Mesendoderm (in vitro differentiated cells): ENCODE results near the gene PEX10.

ENCODE experiments used
- DNase-seq: peaks from one replicate; pipeline ENCODE4 v3.0.0; 2013
- H2AK5ac ChIP-seq: 2 replicates; pipeline ENCODE4 v1.6.1; 2013; ENCODE audit warnings: low read length, inconsistent platforms
- H2BK120ac ChIP-seq: 2 replicates; pipeline ENCODE4 v1.6.1; 2013; ENCODE audit warnings: low read depth, mild to moderate bottlenecking, low read length, moderate library complexity, mixed read lengths
- H2BK15ac ChIP-seq: replicated peaks from 2 replicates; pipeline ENCODE4 v1.6.1; 2013; ENCODE audit warnings: low read depth, mild to moderate bottlenecking, moderate library complexity
- H2BK5ac ChIP-seq: 2 replicates; pipeline ENCODE4 v1.6.1; 2013; ENCODE audit warnings: low read length, inconsistent platforms
- H3K18ac ChIP-seq: 2 replicates; pipeline ENCODE4 v1.6.1; 2013; ENCODE audit warnings: mild to moderate bottlenecking, low read length, mixed read lengths
- H3K23ac ChIP-seq: one replicate; pipeline ENCODE4 v1.6.1; 2013; ENCODE audit warnings: low read length
- H3K27ac ChIP-seq: 2 replicates; pipeline ENCODE4 v1.5.1; 2013; ENCODE audit warnings: low read depth, mild to moderate bottlenecking, inconsistent platforms, low read length, moderate library complexity
- H3K27me3 ChIP-seq: 2 replicates; pipeline ENCODE4 v1.6.1; 2013; ENCODE audit warnings: low read length, control low read depth, mild to moderate bottlenecking, inconsistent platforms; ENCODE audit not compliant: insufficient read depth, poor library complexity
- H3K36me3 ChIP-seq: 2 replicates; pipeline ENCODE4 v1.6.1; 2013; ENCODE audit warnings: low read length, inconsistent platforms; ENCODE audit not compliant: control insufficient read depth, insufficient read depth
- H3K4ac ChIP-seq: one replicate; pipeline ENCODE4 v1.6.1; 2013; ENCODE audit warnings: low read depth, mild to moderate bottlenecking, low read length, moderate library complexity
- H3K4me1 ChIP-seq: 2 replicates; pipeline ENCODE4 v1.6.1; 2013; ENCODE audit warnings: low read depth, low read length, inconsistent platforms; ENCODE audit not compliant: control insufficient read depth
- H3K4me2 ChIP-seq: 2 replicates; pipeline ENCODE4 v1.6.1; 2013; ENCODE audit warnings: low read length
- H3K4me3 ChIP-seq: 2 replicates; pipeline ENCODE4 v1.5.1; 2013; ENCODE audit warnings: mild to moderate bottlenecking, low read length
- H3K56ac ChIP-seq: one replicate; pipeline ENCODE4 v1.6.1; 2013; ENCODE audit warnings: low read length
- H3K79me1 ChIP-seq: 2 replicates; pipeline ENCODE4 v1.6.1; 2013; ENCODE audit warnings: low read length, inconsistent platforms
- H3K79me2 ChIP-seq: 2 replicates; pipeline ENCODE4 v1.6.1; 2013; ENCODE audit warnings: mild to moderate bottlenecking, low read length; ENCODE audit not compliant: control insufficient read depth, insufficient read depth
- H3K9ac ChIP-seq: 2 replicates; pipeline ENCODE4 v1.6.1; 2013; ENCODE audit warnings: low read length, inconsistent platforms
- H4K5ac ChIP-seq: one replicate; pipeline ENCODE4 v1.6.1; 2013; ENCODE audit warnings: low read length
- H4K8ac ChIP-seq: one replicate; pipeline ENCODE4 v1.6.1; 2013; ENCODE audit warnings: low read depth, mild to moderate bottlenecking, control low read depth, low read length, moderate library complexity
- WGBS: extraction: QIAGEN DNeasy Blood & Tissue Kit; methylation state at CpG from one replicate; pipeline ENCODE4 v1.1.7; 2013; ENCODE audit warnings: low lambda C conversion rate, missing lambda C conversion rate; ENCODE audit not compliant: insufficient coverage; ENCODE audit errors: extremely low coverage; 5-methylcytosine and 5-hydroxymethylcytosine counted together

The PEX10 gene

GRCh38 chr1:2414297-2414958 lies 2.1 kb upstream of the PEX10 start:
- H3K27me3 ChIP-seq: no peaks in the 10 kb centered on the region
- H2BK15ac ChIP-seq: no peak overlapping the region
- H3K27ac ChIP-seq: no peak overlapping the region
- no peak overlapping the region for H2BK5ac ChIP-seq
- H3K79me1 ChIP-seq: peaks cover 5% of the 10 kb centered on the region
- H3K56ac ChIP-seq: peak overlapping the region; percentile 95
- DNase-seq: peak; percentile 65
- H3K4me1 ChIP-seq: peaks cover 3% of the 10 kb centered on the region
- H3K4me2 ChIP-seq: peak overlapping the region; percentile 94
- no peak overlapping the region for H2AK5ac ChIP-seq
- peak overlapping the region; percentile 90 for H3K9ac ChIP-seq
- no peak overlapping the region for H4K8ac ChIP-seq
- H3K79me2 ChIP-seq: peaks cover 5% of the 10 kb centered on the region
- WGBS: no CpG with 5 or more reads among the region's 25 CpGs
- H3K4ac ChIP-seq: no peak overlapping the region
- no peak overlapping the region for H3K18ac ChIP-seq
- no peaks in the 10 kb centered on the region for H3K36me3 ChIP-seq
- no peak overlapping the region for H3K23ac ChIP-seq
- H2BK120ac ChIP-seq: no peak overlapping the region
- H4K5ac ChIP-seq: no peak overlapping the region
- H3K4me3 ChIP-seq: no peak overlapping the region

DNA sequence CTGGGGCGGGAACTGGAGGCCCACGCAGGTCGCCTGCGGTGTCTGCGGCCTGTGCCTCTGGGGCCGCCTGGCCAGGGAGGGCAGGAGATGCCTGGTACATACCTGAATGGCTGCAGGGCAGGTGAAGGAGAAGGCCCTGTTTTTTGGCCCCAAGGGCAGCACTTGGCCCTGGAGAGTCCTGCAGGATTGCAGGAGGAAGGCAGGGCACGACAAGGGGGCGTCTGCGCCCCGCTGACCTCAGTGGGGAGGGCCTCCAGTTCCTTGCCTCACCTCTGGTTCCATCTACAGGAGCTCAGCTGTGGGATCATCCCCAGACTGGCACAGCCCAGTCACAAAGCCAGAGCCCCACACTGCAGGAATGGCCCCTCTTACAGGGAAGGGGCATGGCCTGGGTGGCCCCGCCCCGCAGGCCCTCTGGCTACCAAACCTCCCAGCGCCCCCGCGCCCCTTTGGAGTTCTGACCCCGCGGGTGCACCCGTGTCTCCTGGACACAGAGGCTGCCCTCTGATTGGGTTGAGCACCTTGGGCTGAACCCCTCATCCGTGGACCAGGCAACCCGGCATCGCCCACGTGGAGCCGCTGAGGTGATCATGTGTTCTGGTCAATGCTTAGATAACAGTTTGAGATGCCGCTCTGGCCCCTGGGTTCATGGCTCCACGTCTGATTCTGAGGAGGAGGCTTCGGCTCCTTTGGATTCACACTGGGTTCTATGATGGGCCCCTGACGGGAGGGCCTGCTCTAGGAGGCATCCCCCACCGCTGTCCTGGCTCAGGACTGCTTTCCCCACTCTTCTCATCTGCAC lies 1.3 kb upstream of the PEX10 start:
- Histone ChIP-seq H2AK5ac (peak overlapping the region; percentile 62), H3K27ac (no peak overlapping the region), H4K5ac (no peak overlapping the region), H3K56ac (peak overlapping the region; percentile 95), H3K23ac (no peak overlapping the region), H3K4me2 (peak overlapping the region; percentile 94), H3K79me2 (peaks cover 5% of the 10 kb centered on the region), H2BK120ac (no peak overlapping the region), H3K4ac (peak overlapping the region; percentile 94), H3K27me3 (no peaks in the 10 kb centered on the region), H3K79me1 (peaks cover 5% of the 10 kb centered on the region), H3K36me3 (no peaks in the 10 kb centered on the region), H2BK15ac (no peak overlapping the region), H3K4me1 (peaks cover 3% of the 10 kb centered on the region), H3K4me3 (peak overlapping the region; percentile 76), H3K9ac (peak overlapping the region; percentile 90), H3K18ac (peak overlapping the region; percentile 18), H2BK5ac (peak overlapping the region; percentile 67), H4K8ac (no peak overlapping the region)
- peak; percentile 44 for DNase-seq
- WGBS: no CpG with 5 or more reads among the region's 28 CpGs

DNA sequence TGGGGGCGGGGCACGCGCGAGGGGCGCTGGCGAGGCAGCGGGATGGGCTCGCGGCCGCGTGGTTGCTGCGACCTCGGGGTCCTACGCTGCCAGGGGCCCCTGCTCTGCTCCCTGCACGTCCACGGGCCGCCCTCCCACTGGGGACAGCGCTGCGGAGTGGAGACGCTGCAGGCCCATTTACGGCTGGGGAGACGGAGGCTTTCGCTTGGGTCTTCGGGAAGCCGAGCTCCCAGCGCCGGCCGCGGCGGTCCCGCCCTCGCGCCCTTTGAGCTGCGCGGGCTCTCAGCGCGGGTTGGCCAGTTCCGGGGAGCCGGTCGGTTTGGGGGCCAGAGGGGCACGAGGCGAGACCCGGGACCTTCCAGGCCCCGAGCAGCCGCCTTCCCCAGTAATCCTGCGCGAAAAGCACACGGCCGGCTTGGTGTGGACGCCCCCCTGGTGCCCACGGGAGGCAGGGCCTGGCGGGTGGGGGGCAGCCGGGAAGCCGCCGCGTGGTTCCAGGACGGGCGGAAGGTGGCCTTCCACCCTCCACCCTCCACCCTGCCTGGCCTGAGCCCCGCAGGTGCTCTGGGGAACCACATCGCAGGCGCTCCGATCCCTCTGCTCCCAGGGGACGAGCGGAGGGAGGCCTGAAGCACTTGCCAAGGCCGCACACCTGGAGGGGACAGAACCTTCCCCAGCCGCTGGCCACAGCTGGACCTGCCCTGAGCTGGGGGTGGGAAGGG lies 570 bp upstream of the PEX10 start:
- H3K4ac ChIP-seq: peak overlapping the region; percentile 94
- H2BK120ac ChIP-seq: no peak overlapping the region
- peak overlapping the region; percentile 48 for H3K23ac ChIP-seq
- H3K27ac ChIP-seq: peak overlapping the region; percentile 13
- H3K79me1 ChIP-seq: peaks cover 5% of the 10 kb centered on the region
- peak overlapping the region; percentile 62 for H2AK5ac ChIP-seq
- peaks cover 3% of the 10 kb centered on the region for H3K4me1 ChIP-seq
- no peaks in the 10 kb centered on the region for H3K27me3 ChIP-seq
- peak overlapping the region; percentile 18 for H3K18ac ChIP-seq
- H2BK15ac ChIP-seq: no peak overlapping the region
- peak; percentile 29 for DNase-seq
- no peak overlapping the region for H4K5ac ChIP-seq
- peak overlapping the region; percentile 76 for H3K4me3 ChIP-seq
- H3K9ac ChIP-seq: peak overlapping the region; percentile 90
- no peaks in the 10 kb centered on the region for H3K36me3 ChIP-seq
- H2BK5ac ChIP-seq: no peak overlapping the region
- peaks cover 5% of the 10 kb centered on the region for H3K79me2 ChIP-seq
- peak overlapping the region; percentile 7 for H4K8ac ChIP-seq
- peak overlapping the region; percentile 95 for H3K56ac ChIP-seq
- WGBS: no CpG with 5 or more reads among the region's 66 CpGs
- H3K4me2 ChIP-seq: peak overlapping the region; percentile 94

DNA sequence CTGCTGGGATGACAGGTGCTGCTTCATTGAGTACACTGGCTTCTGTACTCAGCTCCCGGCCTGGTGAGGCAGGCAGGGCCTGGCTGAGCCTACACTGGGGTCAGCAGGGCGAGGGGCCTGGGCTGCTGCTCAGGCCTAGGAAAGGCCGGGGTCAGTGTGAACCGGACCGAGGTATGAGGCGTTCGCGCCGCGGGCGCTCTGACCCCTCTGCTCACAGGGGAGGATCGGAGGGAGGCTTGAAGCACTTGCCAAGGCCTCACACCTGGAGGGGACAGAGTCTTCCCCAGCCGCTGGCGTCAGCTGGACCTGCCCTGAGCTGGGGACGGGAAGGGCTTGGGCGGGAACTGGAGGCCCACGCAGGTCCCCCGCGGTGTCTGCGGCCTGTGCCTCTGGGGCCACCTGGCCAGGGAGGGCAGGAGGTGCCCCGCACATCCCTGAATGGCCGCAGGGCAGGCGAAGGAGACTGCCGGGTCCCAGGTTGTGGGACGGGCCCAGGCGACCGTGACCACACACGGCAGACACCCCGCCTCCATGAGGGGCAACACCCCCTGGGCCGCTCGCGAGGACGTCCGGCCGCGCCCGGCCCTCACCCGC lies 466 bp downstream of the PEX10 start:
- Histone ChIP-seq H3K4ac (peak overlapping the region; percentile 21), H3K9ac (peak overlapping the region; percentile 97), H4K5ac (no peak overlapping the region), H2BK5ac (no peak overlapping the region), H2BK120ac (no peak overlapping the region), H3K4me3 (peak overlapping the region; percentile 85), H3K4me1 (peaks cover 3% of the 10 kb centered on the region), H3K56ac (peak overlapping the region; percentile 99), H3K27ac (peak overlapping the region; percentile 45), H3K79me1 (peaks cover 5% of the 10 kb centered on the region), H3K27me3 (no peaks in the 10 kb centered on the region), H3K4me2 (peak overlapping the region; percentile 87), H3K79me2 (peaks cover 5% of the 10 kb centered on the region), H2AK5ac (peak overlapping the region; percentile 51), H3K36me3 (no peaks in the 10 kb centered on the region), H3K23ac (peak overlapping the region; percentile 97), H4K8ac (no peak overlapping the region), H2BK15ac (no peak overlapping the region), H3K18ac (no peak overlapping the region)
- WGBS: no CpG with 5 or more reads among the region's 38 CpGs
- peak; percentile 36 for DNase-seq

DNA sequence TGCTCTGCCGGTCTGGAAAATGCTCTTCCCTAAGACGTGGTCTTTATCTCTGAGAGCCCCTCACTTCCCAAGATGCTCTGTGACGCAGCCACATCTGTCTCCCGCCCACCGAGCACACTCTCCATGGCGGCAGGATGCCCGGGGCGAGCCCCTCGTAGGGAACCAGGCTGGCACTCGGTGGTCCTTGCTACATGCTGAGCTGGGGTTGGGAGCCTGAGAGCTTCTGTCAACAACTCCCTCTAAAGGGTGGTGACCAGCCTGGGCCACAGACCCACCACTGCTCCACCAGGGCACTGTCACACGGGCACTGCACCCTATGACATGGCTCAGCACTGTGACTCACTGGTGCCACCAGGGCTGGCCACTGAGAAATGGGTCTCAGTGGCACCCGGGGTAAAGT lies 2.6 kb downstream of the PEX10 start:
- no CpG with 5 or more reads among the region's 12 CpGs for WGBS
- peaks cover under 1% of the 10 kb centered on the region for H3K36me3 ChIP-seq

More for the DNA sequence above, 2.6 kb downstream of the PEX10 start:
- H3K4me2 ChIP-seq: no peak overlapping the region
- no peak overlapping the region for H4K5ac ChIP-seq
- peaks cover 3% of the 10 kb centered on the region for H3K4me1 ChIP-seq
- no peak overlapping the region for H2AK5ac ChIP-seq
- H3K18ac ChIP-seq: no peak overlapping the region
- no peak overlapping the region for H3K56ac ChIP-seq
- peaks cover 5% of the 10 kb centered on the region for H3K79me2 ChIP-seq
- DNase-seq: no peak
- H3K23ac ChIP-seq: no peak overlapping the region
- H4K8ac ChIP-seq: no peak overlapping the region
- H3K27me3 ChIP-seq: no peaks in the 10 kb centered on the region
- H3K4me3 ChIP-seq: no peak overlapping the region
- no peak overlapping the region for H2BK5ac ChIP-seq
- H3K4ac ChIP-seq: no peak overlapping the region
- no peak overlapping the region for H2BK15ac ChIP-seq
- no peak overlapping the region for H3K9ac ChIP-seq
- no peak overlapping the region for H2BK120ac ChIP-seq
- H3K79me1 ChIP-seq: peaks cover 5% of the 10 kb centered on the region
- no peak overlapping the region for H3K27ac ChIP-seq
